Smooth muscle cell of the umbilical artery (primary cell): ENCODE data around the gene KLHDC8A. TPM values are rescaled to one million over a fixed set of nuclear protein-coding genes. Genes with fewer than 3 reads are reported as not detected.

Experiments
- total RNA-seq: library from RNA; depleted of rRNA; stranded (reverse); fragments of >200 nt; gene quantifications from 2 replicates; pipeline ENCODE4 v1.2.3, GENCODE V29; 2014

The KLHDC8A gene, protein sequence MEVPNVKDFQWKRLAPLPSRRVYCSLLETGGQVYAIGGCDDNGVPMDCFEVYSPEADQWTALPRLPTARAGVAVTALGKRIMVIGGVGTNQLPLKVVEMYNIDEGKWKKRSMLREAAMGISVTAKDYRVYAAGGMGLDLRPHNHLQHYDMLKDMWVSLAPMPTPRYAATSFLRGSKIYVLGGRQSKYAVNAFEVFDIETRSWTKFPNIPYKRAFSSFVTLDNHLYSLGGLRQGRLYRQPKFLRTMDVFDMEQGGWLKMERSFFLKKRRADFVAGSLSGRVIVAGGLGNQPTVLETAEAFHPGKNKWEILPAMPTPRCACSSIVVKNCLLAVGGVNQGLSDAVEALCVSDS
- total RNA-seq, result not detected in 2 replicates

DNA sequence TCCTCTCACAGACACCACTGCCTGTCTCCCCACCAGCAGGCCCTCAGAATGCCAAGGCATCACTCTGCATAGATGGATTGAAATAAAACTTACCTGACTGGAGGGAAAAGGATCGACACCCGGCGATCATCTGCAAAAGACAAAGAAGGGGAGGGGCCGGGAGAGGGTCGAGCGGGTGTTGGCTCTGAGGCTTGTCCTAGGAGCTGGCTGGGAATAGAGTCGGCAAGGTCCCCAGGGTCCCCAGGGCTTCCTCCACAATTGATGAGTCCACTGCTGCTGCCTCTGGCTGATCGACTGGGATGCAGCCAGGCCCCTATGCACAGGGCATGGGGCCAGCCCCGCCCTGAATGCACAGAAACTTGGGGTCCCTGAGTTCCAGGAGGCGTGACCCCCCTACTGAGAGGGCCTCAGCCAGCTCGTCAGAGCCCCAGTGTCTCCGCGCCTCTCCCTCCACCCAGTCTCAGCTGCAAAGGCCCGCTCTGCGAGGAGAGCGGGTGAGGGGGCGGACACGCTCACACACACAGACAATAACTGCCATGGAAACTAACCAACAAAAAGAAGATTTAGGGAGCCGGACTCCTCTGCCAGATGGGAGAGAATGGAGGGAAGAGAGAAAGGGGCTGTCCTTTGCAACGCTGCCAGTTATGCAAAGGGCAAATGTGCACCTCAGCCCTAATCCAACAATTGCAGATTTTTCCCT lies at the start of gene KLHDC8A:
Gene KLHDC8A, minus strand, starts transcription at position 483 of the 700 bp plus-strand sequence. CDS start 13,318 bp downstream, outside the sequence.

DNA sequence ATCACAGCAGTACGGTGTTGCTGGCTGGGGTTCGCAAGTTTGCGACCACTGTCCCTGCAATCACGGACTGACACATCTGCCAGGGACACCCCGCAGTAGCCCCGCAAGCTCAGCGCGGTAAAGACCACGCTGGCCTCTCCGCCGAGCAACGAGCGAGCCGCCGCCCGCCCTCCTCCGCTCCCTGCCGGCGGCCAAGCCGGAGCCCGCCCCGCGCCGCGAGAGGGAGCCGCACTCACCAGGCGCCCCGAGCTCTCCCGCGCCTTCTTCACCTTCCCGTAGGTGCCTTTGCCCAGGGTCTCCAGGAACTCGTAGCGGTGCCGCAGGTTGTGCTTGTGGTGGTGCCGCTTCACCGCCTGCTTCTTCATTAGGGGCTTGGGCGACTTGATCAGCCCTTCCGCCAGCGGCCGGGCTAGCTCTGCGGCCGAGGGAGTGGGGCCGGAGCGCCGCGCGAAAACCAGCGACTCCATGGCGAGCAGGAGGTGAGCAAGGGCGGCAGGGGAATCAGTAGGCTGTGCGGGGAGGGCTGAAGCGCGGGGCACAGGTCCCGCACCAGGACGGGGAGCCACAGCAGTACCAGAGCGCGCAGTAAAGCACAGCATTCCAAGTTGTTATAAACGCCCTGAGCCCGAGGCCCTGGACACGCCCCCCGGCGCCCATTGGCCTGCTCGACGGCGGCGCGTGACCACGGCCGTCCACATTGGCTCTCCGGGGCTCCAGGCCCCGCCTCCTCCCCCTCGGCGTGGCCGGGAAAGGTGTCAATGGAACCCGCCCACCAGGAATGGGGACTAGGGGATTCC lies 35.4 kb downstream of the KLHDC8A start, which contains the start of gene NUAK2:
Gene NUAK2, minus strand, starts transcription at position 584 of the 797 bp plus-strand sequence. Its CDS starts 117 bp downstream, at position 467.

Other genes with a start within 250 kb of the KLHDC8A start
- 21.7 and 22.7 TPM in 2 replicates for gene RBBP5, start 234.9 kb downstream of the KLHDC8A start, total RNA-seq
- 18.4 and 20.3 TPM in 2 replicates for gene DSTYK, start 145.2 kb downstream of the KLHDC8A start, total RNA-seq
- 4.5 and 6.8 TPM in 2 replicates for gene TMCC2, start 129.0 kb downstream of the KLHDC8A start, total RNA-seq
- 6.4 and 6.8 TPM in 2 replicates for gene NUAK2, start 35.2 kb downstream of the KLHDC8A start, total RNA-seq
- not detected in 2 replicates for gene LEMD1, start 65.1 kb upstream of the KLHDC8A start, total RNA-seq
- not detected in 2 replicates for gene BLACAT1, start 99.1 kb upstream of the KLHDC8A start, total RNA-seq
- 0.89 and 6.1 TPM in 2 replicates for gene CDK18, start 147.7 kb upstream of the KLHDC8A start, total RNA-seq